H1 (cell line): ENCODE data around the gene SLC27A1. TPM values are rescaled to one million over a fixed set of nuclear protein-coding genes. Genes with fewer than 3 reads are reported as not detected.

Source experiments
- CTCF ChIA-PET: fragments of 300-600 bp; sonication (Branson Sonifier 250); formaldehyde crosslinking; loops from one replicate; lab custom pipeline; 2021; ENCODE audit not compliant: partially characterized antibody; lab: Charles Lee
- POLR2A ChIA-PET: fragments of 300-600 bp; sonication (Branson Sonifier 250); formaldehyde crosslinking; loops from one replicate; lab custom pipeline; 2021; ENCODE audit warnings: inconsistent platforms; ENCODE audit not compliant: partially characterized antibody; lab: Charles Lee
- DNase-seq, 2 experiments: peaks; one replicate each; pipeline versions ENCODE4 v3.0.0 to v3.0.0-alpha.2; 2010 to 2022; ENCODE audit warnings: low spot score in 2 of 2, low read depth in 1 of 2, mixed read lengths in 1 of 2
- FAIRE-seq: peaks from 2 replicates; lab custom pipeline; 2011; peaks lifted over from hg19 to GRCh38; lab: Jason Lieb, UNC
- H2AFZ ChIP-seq: 2 replicates; pipeline ENCODE4 v1.8.1; 2012; ENCODE audit warnings: low read length, inconsistent platforms
- H2AK5ac ChIP-seq: 2 replicates; pipeline ENCODE4 v1.6.1; 2013; ENCODE audit warnings: low read depth, low read length
- H2BK120ac ChIP-seq: replicated peaks from 2 replicates; pipeline ENCODE3; 2013; ENCODE audit warnings: low read depth, low read length, inconsistent platforms
- H2BK12ac ChIP-seq: 2 replicates; pipeline ENCODE4 v1.6.1; 2013; ENCODE audit warnings: low read depth, low read length
- H2BK15ac ChIP-seq: 2 replicates; pipeline ENCODE4 v1.6.1; 2013; ENCODE audit warnings: low read length
- H2BK20ac ChIP-seq: 2 replicates; pipeline ENCODE4 v1.6.1; 2013; ENCODE audit warnings: low read length
- H2BK5ac ChIP-seq: 2 replicates; pipeline ENCODE4 v1.6.1; 2013; ENCODE audit warnings: low read depth, low read length
- H3K14ac ChIP-seq: 2 replicates; pipeline ENCODE4 v1.6.1; 2013; ENCODE audit warnings: inconsistent platforms; ENCODE audit not compliant: insufficient read length
- H3K18ac ChIP-seq: 2 replicates; pipeline ENCODE4 v1.6.1; 2013; ENCODE audit warnings: low read length; ENCODE audit errors: extremely low read depth
- H3K23ac ChIP-seq: 2 replicates; pipeline ENCODE4 v1.6.1; 2013; ENCODE audit warnings: inconsistent platforms; ENCODE audit not compliant: insufficient read length
- H3K23me2 ChIP-seq: 2 replicates; pipeline ENCODE4 v1.6.1; 2013; ENCODE audit warnings: low read depth, low read length
- H3K27ac ChIP-seq: 2 replicates; pipeline ENCODE4 v1.6.1; 2011; ENCODE audit warnings: low read depth, low read length, inconsistent platforms
- H3K27me3 ChIP-seq, 4 experiments: replicated peaks in 1 of 4; 1 replicate in 1 of 4; 2 replicates in 3 of 4; pipeline versions ENCODE4 v1.6.1 to v1.8.1; 2011 to 2013; ENCODE audit warnings: low read length in 3 of 4, mild to moderate bottlenecking in 3 of 4, inconsistent platforms in 2 of 4, mixed read lengths in 2 of 4, moderate library complexity in 1 of 4; ENCODE audit not compliant: control insufficient read depth in 3 of 4, insufficient read depth in 3 of 4; ENCODE audit errors: extremely low read depth in 1 of 4
- H3K36me3 ChIP-seq, 4 experiments: 2 replicates each; pipeline versions ENCODE4 v1.6.1 to v1.8.1; 2011 to 2013; ENCODE audit warnings: mild to moderate bottlenecking in 4 of 4, low read length in 3 of 4, moderate library complexity in 2 of 4, control low read depth in 1 of 4, inconsistent platforms in 1 of 4; ENCODE audit not compliant: insufficient read depth in 4 of 4, control insufficient read depth in 2 of 4
- H3K4ac ChIP-seq: replicated peaks from 2 replicates; pipeline ENCODE3; 2013; ENCODE audit warnings: low read length, low read depth, mixed read lengths, inconsistent platforms; ENCODE audit not compliant: insufficient read length
- H3K4me1 ChIP-seq, 4 experiments: replicated peaks in 1 of 4; 1 replicate in 1 of 4; 2 replicates in 3 of 4; pipeline versions ENCODE4 v1.6.1 to v1.8.1; 2011 to 2013; ENCODE audit warnings: low read length in 3 of 4, inconsistent platforms in 2 of 4, mixed read lengths in 1 of 4; ENCODE audit not compliant: insufficient read depth in 4 of 4, control insufficient read depth in 3 of 4
- H3K4me2 ChIP-seq, 2 experiments: 2 replicates each; pipeline versions ENCODE4 v1.6.1 to v1.8.1; 2011 to 2013; ENCODE audit warnings: low read depth in 2 of 2, low read length in 2 of 2, control low read depth in 1 of 2, inconsistent platforms in 1 of 2, mild to moderate bottlenecking in 1 of 2; ENCODE audit not compliant: insufficient read depth in 1 of 2
- H3K4me3 ChIP-seq, 4 experiments: fragments of 200-600, 300-600 bp in 1 of 4; sonication (generic), shearing (Covaris generic), sonication (Bioruptor Twin) in 1 of 4; 2 replicates each; pipeline versions ENCODE4 v1.5.1 to v1.8.1; 2011 to 2016; ENCODE audit warnings: low read length in 4 of 4, low read depth in 3 of 4, control low read depth in 2 of 4, inconsistent platforms in 2 of 4, mild to moderate bottlenecking in 2 of 4, mixed read lengths in 1 of 4, moderate library complexity in 1 of 4; ENCODE audit not compliant: insufficient read depth in 2 of 4; ENCODE audit errors: extremely low read depth in 1 of 4
- H3K56ac ChIP-seq: replicated peaks from 2 replicates; pipeline ENCODE3; 2013; ENCODE audit warnings: low read depth, mild to moderate bottlenecking, mixed read lengths, low read length, inconsistent platforms; ENCODE audit not compliant: insufficient read length
- H3K79me1 ChIP-seq: 2 replicates; pipeline ENCODE4 v1.6.1; 2013; ENCODE audit warnings: low read depth, low read length, control low read depth
- H3K79me2 ChIP-seq, 2 experiments: 2 replicates each; pipeline versions ENCODE4 v1.6.1 to v1.8.1; 2012 to 2013; ENCODE audit warnings: low read length in 2 of 2, mild to moderate bottlenecking in 2 of 2, inconsistent platforms in 1 of 2; ENCODE audit not compliant: insufficient read depth in 2 of 2, control insufficient read depth in 1 of 2
- H3K9ac ChIP-seq, 4 experiments: replicated peaks in 1 of 4; 1 replicate in 1 of 4; 2 replicates in 3 of 4; pipeline versions ENCODE4 v1.6.1 to v1.8.1; 2011 to 2013; ENCODE audit warnings: low read depth in 3 of 4, low read length in 3 of 4, control low read depth in 2 of 4, mild to moderate bottlenecking in 2 of 4, moderate library complexity in 2 of 4, inconsistent platforms in 1 of 4; ENCODE audit errors: extremely low read depth in 1 of 4
- H3K9me3 ChIP-seq, 2 experiments: 2 replicates each; pipeline versions ENCODE4 v1.6.1 to v1.8.1; 2012 to 2013; ENCODE audit warnings: mild to moderate bottlenecking in 2 of 2, moderate library complexity in 2 of 2, control low read depth in 1 of 2, inconsistent platforms in 1 of 2, low read depth in 1 of 2, low read length in 1 of 2, mixed read lengths in 1 of 2; ENCODE audit not compliant: insufficient read depth in 2 of 2
- H4K20me1 ChIP-seq, 2 experiments: replicated peaks in 1 of 2; 2 replicates each; pipeline versions ENCODE3 to v1.8.1; 2011 to 2013; ENCODE audit warnings: inconsistent platforms in 2 of 2, low read length in 2 of 2, mild to moderate bottlenecking in 1 of 2; ENCODE audit not compliant: insufficient read depth in 2 of 2, control insufficient read depth in 1 of 2
- H4K5ac ChIP-seq: 2 replicates; pipeline ENCODE4 v1.6.1; 2013; ENCODE audit warnings: low read length, low read depth, mixed read lengths, inconsistent platforms; ENCODE audit not compliant: insufficient read length
- H4K8ac ChIP-seq: 2 replicates; pipeline ENCODE4 v1.8.0; 2013; ENCODE audit warnings: mild to moderate bottlenecking, moderate library complexity, low read length, inconsistent platforms; ENCODE audit not compliant: insufficient read depth; ENCODE audit errors: extremely low read depth
- H4K91ac ChIP-seq: replicated peaks from 2 replicates; pipeline ENCODE3; 2013; ENCODE audit warnings: low read length, mixed read lengths, inconsistent platforms; ENCODE audit not compliant: insufficient read length
- EGR1 ChIP-seq: IDR thresholded peaks from 2 replicates; pipeline ENCODE4 v1.6.1; 2011; ENCODE audit warnings: low read depth, low read length, borderline replicate concordance
- EP300 ChIP-seq, 2 experiments: IDR thresholded peaks; 1 replicate in 1 of 2; 2 replicates in 1 of 2; pipeline ENCODE4 v1.6.1; 2011 to 2012; ENCODE audit warnings: low read depth in 2 of 2, low read length in 2 of 2, mild to moderate bottlenecking in 2 of 2, borderline replicate concordance in 1 of 2, inconsistent platforms in 1 of 2, moderate library complexity in 1 of 2
- HDAC2 ChIP-seq, 2 experiments: fragments of 300-600 bp in 1 of 2; sonication (generic) in 1 of 2; IDR thresholded peaks; 2 replicates each; pipeline ENCODE4 v1.6.1; 2011 to 2012; ENCODE audit warnings: low read depth in 2 of 2, low read length in 2 of 2, mild to moderate bottlenecking in 2 of 2, moderate library complexity in 2 of 2, borderline replicate concordance in 1 of 2, inconsistent platforms in 1 of 2
- JUND ChIP-seq: IDR thresholded peaks from 2 replicates; pipeline ENCODE4 v1.6.1; 2011; ENCODE audit warnings: mild to moderate bottlenecking, improper control_type of control experiment, low read length
- NRF1 ChIP-seq: IDR thresholded peaks from 2 replicates; pipeline ENCODE4 v1.6.1; 2011; ENCODE audit warnings: mild to moderate bottlenecking, low read depth, low read length, improper control_type of control experiment
- SIN3A ChIP-seq, 2 experiments: IDR thresholded peaks in 1 of 2; conservative IDR thresholded peaks in 1 of 2; 2 replicates each; pipeline ENCODE4 v1.6.1; 2011 to 2012; ENCODE audit warnings: low read length in 2 of 2, improper control_type of control experiment in 1 of 2, low read depth in 1 of 2, mild to moderate bottlenecking in 1 of 2
- SIX5 ChIP-seq: IDR thresholded peaks from 2 replicates; pipeline ENCODE4 v1.6.1; 2011; ENCODE audit warnings: mild to moderate bottlenecking, low read depth, low read length
- TCF12 ChIP-seq: IDR thresholded peaks from 2 replicates; pipeline ENCODE4 v1.6.1; 2011; ENCODE audit warnings: low read depth, mild to moderate bottlenecking, low read length
- WGBS, 2 experiments: shearing (Covaris generic) in 1 of 2; methylation state at CpG; one replicate each; pipeline versions ENCODE4 v1.1.6 to v1.1.7; 2013 to 2015; ENCODE audit warnings: low lambda C conversion rate in 2 of 2, mixed read lengths in 2 of 2, inconsistent platforms in 1 of 2, low coverage in 1 of 2, missing lambda C conversion rate in 1 of 2; ENCODE audit not compliant: insufficient replicate concordance in 2 of 2, insufficient coverage in 1 of 2, insufficient read length in 1 of 2; ENCODE audit errors: extremely low coverage in 1 of 2, missing lambda C conversion rate in 1 of 2; 5-methylcytosine and 5-hydroxymethylcytosine counted together
- polyA plus RNA-seq, 7 experiments: library from polyadenylated mRNA; depleted of rRNA in 3 of 7; stranded (reverse) in 5 of 7; unstranded in 2 of 7; fragments of >200 nt in 5 of 7; fragments of 200-250 nt in 2 of 7; gene quantifications; 1 replicate in 5 of 7; 2 replicates in 1 of 7; 4 replicates in 1 of 7; pipeline versions ENCODE4 v1.2.1 to v1.2.3, GENCODE V29; 2011 to 2013; ENCODE audit warnings: missing spikeins in 2 of 7, mixed read lengths in 2 of 7
- total RNA-seq: library from RNA; stranded (reverse); fragmentation: NEBNext Ultra II Directional; extraction: Animal tissue kit (Norgen Biotek cat#: 25700); gene quantifications from 2 replicates; pipeline ENCODE4 v1.2.1, GENCODE V29; 2021
- TF ChIP-seq, protein P1 (sequence below): IDR thresholded peaks from 2 replicates; pipeline ENCODE4 v1.6.1; 2012; ENCODE audit warnings: low read length, inconsistent platforms

SLC27A1 gene
- total and polyA plus RNA-seq, 2 of the 8 experiments (the other 6 are each of a cell fraction or from before 2014, with no cell fraction given): 7.5 to 9.1 TPM

DNA sequence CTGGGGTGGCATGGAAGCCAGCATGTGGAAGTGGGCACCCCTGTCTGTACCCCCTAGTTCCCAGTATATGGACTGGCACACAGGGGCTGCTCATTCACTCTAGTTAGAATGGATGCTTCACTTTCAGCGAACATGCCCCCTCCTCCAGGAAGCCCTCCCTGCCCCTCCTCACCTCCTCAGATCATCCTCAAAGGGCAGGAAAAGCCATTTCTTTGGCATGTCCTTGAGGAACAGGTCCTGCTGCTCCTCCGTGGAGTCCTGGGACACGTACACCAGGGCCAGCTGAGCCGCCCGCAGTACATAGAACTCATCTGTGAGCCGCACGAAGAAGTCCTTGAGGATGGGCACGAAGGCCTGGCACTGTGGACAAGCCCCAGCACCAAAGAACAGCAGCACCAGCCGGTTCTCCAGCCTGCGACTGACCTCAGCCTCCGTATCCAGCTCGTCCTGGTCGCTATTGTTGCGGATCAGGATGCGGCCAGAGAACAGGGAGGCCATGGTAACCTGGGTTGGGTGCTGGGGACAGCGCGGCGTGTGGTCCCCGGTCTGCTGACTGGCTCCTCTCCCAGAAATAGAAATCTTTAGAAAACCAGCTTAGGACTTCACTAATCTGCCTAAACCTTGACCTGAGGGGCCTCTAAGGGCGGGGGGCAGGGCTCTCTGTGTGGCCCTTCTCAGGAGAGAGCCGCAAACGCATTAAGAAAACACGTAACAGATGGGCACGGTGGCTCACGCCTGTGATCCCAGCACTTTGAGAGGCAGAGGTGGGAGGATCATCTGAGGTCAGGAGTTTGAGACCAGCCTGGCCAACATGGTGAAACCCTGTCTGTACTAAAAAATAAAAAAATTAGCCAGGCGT lies 9.7 kb upstream of the SLC27A1 start, which contains the start of gene NXNL1:
Gene NXNL1, minus strand, starts transcription at position 555 of the 859 bp plus-strand sequence. Its CDS starts 57 bp downstream, at position 498.
- POLR2A ChIA-PET: interaction anchor here (0.6 to 1.5 kb wide), 3 partner anchors 13 to 134 kb away, joined by 3 read pairs; partner anchors contain the start of gene PGLS
- peaks cover 0 to 3% (median 0%) of the 10 kb centered on the region in 4 experiments; a peak in 1 of 7 replicates for H3K4me1 ChIP-seq
- no peak within 1 kb of the TSS for H4K91ac ChIP-seq
- no peak within 1 kb of the TSS for H3K27ac ChIP-seq
- H2BK15ac ChIP-seq: no peak within 1 kb of the TSS
- no peaks in the 10 kb centered on the region for H3K79me1 ChIP-seq
- no peaks in the 10 kb centered on the region for H3K23me2 ChIP-seq
- H3K27me3 ChIP-seq: peaks cover 4 to 13% (median 10%) of the 10 kb centered on the region in 4 experiments; a peak in 6 of 7 replicates
- CTCF ChIA-PET: interaction anchor here (0.6 to 1.7 kb wide), 10 partner anchors 8 to 96 kb away, joined by 3 to 7 read pairs (median 4); partner anchors contain the start of gene TMEM221
- no peak within 1 kb of the TSS for H2BK120ac ChIP-seq
- H2AK5ac ChIP-seq: no peak within 1 kb of the TSS
- H3K79me2 ChIP-seq: no peaks in the 10 kb centered on the region
- no peak within 1 kb of the TSS for H3K56ac ChIP-seq
- H4K8ac ChIP-seq: no peak within 1 kb of the TSS
- WGBS, 2 experiments: 87% methylated on average over 26 of the region's 26 CpGs; no CpG with 5 or more reads in 1 of the 2 experiments
- no peak within 1 kb of the TSS for H2AFZ ChIP-seq
- no peak within 1 kb of the TSS for H2BK20ac ChIP-seq
- no peak within 1 kb of the TSS for H3K23ac ChIP-seq
- DNase-seq (no peak), FAIRE-seq (no peak)
- peaks cover 0 to 2% of the 10 kb centered on the region in 2 experiments for H4K20me1 ChIP-seq
- H3K4me3 ChIP-seq: no peak within 1 kb of the TSS
- H2BK5ac ChIP-seq: no peak within 1 kb of the TSS
- H3K4me2 ChIP-seq: no peak within 1 kb of the TSS
- H3K4ac ChIP-seq: no peak within 1 kb of the TSS
- no peak within 1 kb of the TSS for H2BK12ac ChIP-seq
- no peaks in the 10 kb centered on the region for H3K9me3 ChIP-seq
- no peaks in the 10 kb centered on the region for H3K36me3 ChIP-seq
- H3K14ac ChIP-seq: no peak within 1 kb of the TSS
- no peak within 1 kb of the TSS for H4K5ac ChIP-seq
- H3K9ac ChIP-seq: no peak within 1 kb of the TSS
- H3K18ac ChIP-seq: no peak within 1 kb of the TSS; the same call in 1 of the 2 replicates
- TF ChIP-seq JUND (no peak), SIX5 (no peak), HDAC2 (IDR thresholded peaks at IDR 0.05; ENCODE audit: borderline replicate concordance in 1 of 2, low read depth in 2 of 2, low read length in 2 of 2) (no peak), EGR1 (no peak), SIN3A (conservative IDR thresholded peaks at IDR 0.05 in 1 of 2, IDR thresholded peaks at IDR 0.05 in 1 of 2; ENCODE audit: low read depth in 1 of 2, low read length in 2 of 2) (no peak), EP300 (IDR thresholded peaks at IDR 0.05; ENCODE audit: borderline replicate concordance in 1 of 2, low read depth in 2 of 2, low read length in 2 of 2) (no peak), TCF12 (no peak), NRF1 (no peak)
- TF ChIP-seq, protein P1, sequence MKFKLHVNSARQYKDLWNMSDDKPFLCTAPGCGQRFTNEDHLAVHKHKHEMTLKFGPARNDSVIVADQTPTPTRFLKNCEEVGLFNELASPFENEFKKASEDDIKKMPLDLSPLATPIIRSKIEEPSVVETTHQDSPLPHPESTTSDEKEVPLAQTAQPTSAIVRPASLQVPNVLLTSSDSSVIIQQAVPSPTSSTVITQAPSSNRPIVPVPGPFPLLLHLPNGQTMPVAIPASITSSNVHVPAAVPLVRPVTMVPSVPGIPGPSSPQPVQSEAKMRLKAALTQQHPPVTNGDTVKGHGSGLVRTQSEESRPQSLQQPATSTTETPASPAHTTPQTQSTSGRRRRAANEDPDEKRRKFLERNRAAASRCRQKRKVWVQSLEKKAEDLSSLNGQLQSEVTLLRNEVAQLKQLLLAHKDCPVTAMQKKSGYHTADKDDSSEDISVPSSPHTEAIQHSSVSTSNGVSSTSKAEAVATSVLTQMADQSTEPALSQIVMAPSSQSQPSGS: no peak
